ENCODE results near the gene GOLGA6L2. TPM values are rescaled to one million over a fixed set of nuclear protein-coding genes. Genes with fewer than 3 reads are reported as not detected.
"Not testable (repeated sequence)": the region's sequence is repeated elsewhere in the genome, so short reads cannot be mapped to it uniquely, and the experiment has no call there.

Gene GOLGA6L2
- total RNA-seq, 4 donors from 2014 or later, result not detected

DNA sequence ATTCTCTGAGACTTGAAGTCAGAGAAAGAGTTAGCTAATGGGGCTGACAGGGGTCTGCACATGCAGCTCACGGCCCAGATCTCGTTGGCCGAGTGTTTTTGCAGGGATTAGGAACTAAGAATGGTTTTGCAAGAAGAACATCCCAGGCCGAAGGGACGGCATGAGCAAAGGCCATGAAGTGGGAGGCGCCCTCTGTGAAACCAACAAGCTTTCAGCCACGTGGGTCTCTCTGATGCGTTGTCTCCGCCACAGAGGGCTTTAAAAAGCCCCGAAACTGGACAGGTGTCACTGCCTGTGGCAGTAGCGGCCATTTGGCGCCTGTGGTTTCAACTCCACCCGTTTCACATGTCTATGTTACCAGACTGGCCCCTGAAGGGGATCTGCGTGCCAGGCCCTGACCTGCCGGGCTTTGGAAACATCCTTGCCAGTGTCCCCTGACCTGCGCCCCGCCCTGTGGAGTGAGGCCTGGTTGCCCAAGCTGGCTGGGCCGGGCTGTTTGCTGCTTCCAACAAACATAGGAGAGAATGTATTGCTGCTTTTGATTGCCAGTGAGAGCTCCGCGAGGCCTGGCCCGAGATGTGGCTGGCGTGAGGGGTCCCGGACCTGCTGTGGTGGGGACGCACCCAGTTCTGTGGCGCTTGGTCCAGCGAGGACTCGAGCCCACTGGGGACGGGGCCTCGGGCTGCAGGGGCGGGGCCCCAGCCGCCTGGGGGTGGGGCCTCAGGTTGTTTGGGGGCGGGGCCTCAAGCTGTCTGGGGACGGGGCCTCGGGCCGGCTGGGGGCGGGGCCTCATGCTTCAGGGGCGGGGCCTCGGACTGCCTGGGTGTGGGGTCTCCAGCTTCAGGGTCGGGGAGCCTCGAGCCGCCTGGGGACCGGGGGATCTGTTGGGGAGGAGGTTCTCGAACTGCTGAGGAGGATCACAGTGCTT, 30.4 kb downstream of the GOLGA6L2 start:
- no peaks in the 10 kb centered on the region for H3K9me3 ChIP-seq
- no peak overlapping the region for H3K27ac ChIP-seq (replicated peaks in 1 of 4)
- DNase-seq (ENCODE audit: extremely low spot score), result no peak
- H3K27me3 ChIP-seq, result no peaks in the 10 kb centered on the region
- no peaks in the 10 kb centered on the region for H3K4me1 ChIP-seq
- H3K36me3 ChIP-seq, result no peaks in the 10 kb centered on the region
- no peak overlapping the region for H3K4me3 ChIP-seq
- 90% methylated on average over 35 of the region's 43 CpGs for WGBS
- TF ChIP-seq, protein P1, sequence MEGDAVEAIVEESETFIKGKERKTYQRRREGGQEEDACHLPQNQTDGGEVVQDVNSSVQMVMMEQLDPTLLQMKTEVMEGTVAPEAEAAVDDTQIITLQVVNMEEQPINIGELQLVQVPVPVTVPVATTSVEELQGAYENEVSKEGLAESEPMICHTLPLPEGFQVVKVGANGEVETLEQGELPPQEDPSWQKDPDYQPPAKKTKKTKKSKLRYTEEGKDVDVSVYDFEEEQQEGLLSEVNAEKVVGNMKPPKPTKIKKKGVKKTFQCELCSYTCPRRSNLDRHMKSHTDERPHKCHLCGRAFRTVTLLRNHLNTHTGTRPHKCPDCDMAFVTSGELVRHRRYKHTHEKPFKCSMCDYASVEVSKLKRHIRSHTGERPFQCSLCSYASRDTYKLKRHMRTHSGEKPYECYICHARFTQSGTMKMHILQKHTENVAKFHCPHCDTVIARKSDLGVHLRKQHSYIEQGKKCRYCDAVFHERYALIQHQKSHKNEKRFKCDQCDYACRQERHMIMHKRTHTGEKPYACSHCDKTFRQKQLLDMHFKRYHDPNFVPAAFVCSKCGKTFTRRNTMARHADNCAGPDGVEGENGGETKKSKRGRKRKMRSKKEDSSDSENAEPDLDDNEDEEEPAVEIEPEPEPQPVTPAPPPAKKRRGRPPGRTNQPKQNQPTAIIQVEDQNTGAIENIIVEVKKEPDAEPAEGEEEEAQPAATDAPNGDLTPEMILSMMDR (IDR thresholded peaks at IDR 0.05), result no peak
- TF ChIP-seq EP300 (IDR thresholded peaks at IDR 0.05) (no peak), POLR2AphosphoS5 (IDR thresholded peaks at IDR 0.05) (no peak), POLR2A (IDR thresholded peaks at IDR 0.05; ENCODE audit: low read depth) (no peak)
- intact Hi-C loops (cut with DNase I), result no loop called here

DNA sequence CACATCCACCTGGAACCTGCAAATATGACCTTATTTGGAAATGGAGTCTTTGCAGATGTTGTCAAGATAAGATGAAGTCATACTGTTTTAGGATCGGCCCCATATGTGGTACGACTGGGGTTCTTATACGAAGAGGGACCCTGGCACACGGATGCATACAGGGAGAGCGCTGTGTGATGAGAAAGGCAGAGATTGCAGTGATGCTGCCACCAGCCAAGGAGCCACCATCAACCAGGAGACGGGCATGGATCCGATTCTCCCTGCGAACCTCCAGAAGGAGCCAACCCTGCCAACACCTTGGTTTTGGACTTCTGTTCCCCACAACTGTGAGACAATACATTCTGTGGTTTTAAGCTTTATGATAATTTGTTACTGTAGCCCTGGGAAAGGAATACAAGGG, 31.2 kb downstream of the GOLGA6L2 start:
- H3K36me3 ChIP-seq; H3K27ac ChIP-seq (replicated peaks in 1 of 4); H3K27me3 ChIP-seq; intact Hi-C loops (cut with DNase I); H3K9me3 ChIP-seq; DNase-seq (ENCODE audit: extremely low spot score); H3K4me1 ChIP-seq; H3K4me3 ChIP-seq: not testable (repeated sequence)
- 91% methylated on average over 8 of the region's 8 CpGs for WGBS

GRCh38 chr15:23415321-23415865, 31.6 kb downstream of the GOLGA6L2 start:
- DNase-seq (ENCODE audit: extremely low spot score), result no peak
- no peaks in the 10 kb centered on the region for H3K4me1 ChIP-seq
- no peak for TF ChIP-seq POLR2A (IDR thresholded peaks at IDR 0.05; ENCODE audit: low read depth)
- TF ChIP-seq, protein P1 (IDR thresholded peaks at IDR 0.05), result no peak
- H3K36me3 ChIP-seq, result no peaks in the 10 kb centered on the region
- H3K4me3 ChIP-seq, result no peak overlapping the region
- H3K27ac ChIP-seq (replicated peaks in 1 of 4), result no peak overlapping the region
- intact Hi-C loops (cut with DNase I), result no loop called here
- H3K27me3 ChIP-seq, result no peaks in the 10 kb centered on the region
- no peaks in the 10 kb centered on the region for H3K9me3 ChIP-seq
- WGBS, result 88% methylated on average over 8 of the region's 8 CpGs

DNA sequence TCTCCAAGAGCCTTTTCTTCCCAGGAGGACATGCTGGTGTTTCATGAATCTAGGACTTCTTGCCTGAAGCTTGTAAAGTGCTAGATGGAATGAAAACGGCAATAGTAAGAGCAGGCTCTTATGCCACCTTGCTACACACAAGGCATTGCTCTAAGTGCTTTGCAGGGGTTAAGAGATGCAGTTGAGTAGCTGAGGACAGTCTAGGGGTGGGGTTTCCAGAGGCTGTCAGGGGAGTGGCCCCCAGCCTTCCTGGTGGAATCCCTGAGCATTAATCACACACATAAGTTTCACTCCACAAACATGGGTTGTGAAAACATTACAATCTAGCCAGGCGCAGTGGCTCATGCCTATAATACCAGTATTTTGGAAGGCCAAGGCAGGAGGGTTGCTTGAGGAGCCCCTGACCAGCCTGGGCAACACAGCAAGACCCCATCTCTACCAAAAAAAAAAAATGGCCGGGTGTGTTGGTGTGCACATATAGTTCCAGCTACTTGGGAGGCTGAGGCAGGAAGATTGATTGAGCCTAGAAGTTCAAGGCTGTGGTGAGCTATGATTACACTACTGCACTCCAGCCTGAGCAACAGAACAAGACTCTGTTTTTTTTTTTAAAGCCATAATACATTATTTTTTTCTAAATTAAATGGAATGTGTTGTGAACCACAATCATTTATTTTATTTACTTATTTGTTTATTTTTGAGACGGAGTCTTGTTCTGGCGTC, 34.0 kb downstream of the GOLGA6L2 start:
- DNase-seq (ENCODE audit: extremely low spot score); H3K36me3 ChIP-seq; H3K4me1 ChIP-seq; H3K4me3 ChIP-seq; H3K27ac ChIP-seq (replicated peaks in 1 of 4); H3K9me3 ChIP-seq; H3K27me3 ChIP-seq; intact Hi-C loops (cut with DNase I): not testable (repeated sequence)
- 79% methylated on average over 5 of the region's 5 CpGs for WGBS

GRCh38 chr15:23411841-23412240, 35.2 kb downstream of the GOLGA6L2 start:
- 79% methylated on average over 10 of the region's 10 CpGs for WGBS
- H3K4me3 ChIP-seq, result no peak overlapping the region
- H3K27ac ChIP-seq (replicated peaks in 1 of 4), result no peak overlapping the region
- TF ChIP-seq, protein P1 (IDR thresholded peaks at IDR 0.05), result no peak
- no peak for TF ChIP-seq POLR2A (IDR thresholded peaks at IDR 0.05; ENCODE audit: low read depth)
- no peak for TF ChIP-seq POLR2AphosphoS5 (IDR thresholded peaks at IDR 0.05)
- TF ChIP-seq EP300 (IDR thresholded peaks at IDR 0.05), result no peak
- intact Hi-C loops (cut with DNase I), result no loop called here
- H3K36me3 ChIP-seq, result no peaks in the 10 kb centered on the region
- H3K9me3 ChIP-seq, result peaks cover 0 to 4% (median 0%) of the 10 kb centered on the region in 4 donors
- no peaks in the 10 kb centered on the region for H3K27me3 ChIP-seq
- no peak for DNase-seq (ENCODE audit: extremely low spot score)
- H3K4me1 ChIP-seq, result no peaks in the 10 kb centered on the region

All from esophagus muscularis mucosa (tissue), 4 donors.